Stimulated activated CD4-positive, alpha-beta T cell treated with anti-CD3 and anti-CD28 coated beads, Interleukin-12 subunit alpha, Interleukin-12 subunit beta, amount 100 ng/mL, for 48 hours (primary cell): ENCODE data around the gene SORBS1.

Experiments used
- DNase-seq, 3 donors: peaks; one replicate each; pipeline ENCODE4 v3.0.0-alpha.2; 2020; ENCODE audit warnings: low read depth in 2 of 3, low spot score in 1 of 3

Gene SORBS1

GRCh38 chr10:95566136-95566535 is 5.0 kb upstream of the SORBS1 start:
- DNase-seq, result no peak

DNA sequence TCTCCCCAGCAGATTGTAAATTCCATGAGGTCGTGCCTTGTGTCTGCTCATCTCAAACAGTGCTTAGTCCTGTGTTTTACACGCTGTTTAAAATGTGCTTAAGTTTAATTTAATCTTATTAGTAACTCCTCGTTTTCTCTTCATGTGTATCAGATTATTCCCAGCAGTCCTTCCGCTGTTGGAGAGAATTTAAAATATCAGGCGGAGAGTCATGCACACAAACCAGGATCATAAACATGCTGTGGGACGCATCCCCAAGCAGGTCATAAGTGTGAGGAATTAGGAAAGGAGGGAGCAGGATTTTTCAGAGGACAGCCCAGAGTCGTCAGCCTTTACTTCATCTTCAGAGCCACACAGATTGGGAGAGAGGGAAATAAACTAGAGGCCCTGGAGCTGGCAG is 4.2 kb upstream of the SORBS1 start:
- no peak for DNase-seq

DNA sequence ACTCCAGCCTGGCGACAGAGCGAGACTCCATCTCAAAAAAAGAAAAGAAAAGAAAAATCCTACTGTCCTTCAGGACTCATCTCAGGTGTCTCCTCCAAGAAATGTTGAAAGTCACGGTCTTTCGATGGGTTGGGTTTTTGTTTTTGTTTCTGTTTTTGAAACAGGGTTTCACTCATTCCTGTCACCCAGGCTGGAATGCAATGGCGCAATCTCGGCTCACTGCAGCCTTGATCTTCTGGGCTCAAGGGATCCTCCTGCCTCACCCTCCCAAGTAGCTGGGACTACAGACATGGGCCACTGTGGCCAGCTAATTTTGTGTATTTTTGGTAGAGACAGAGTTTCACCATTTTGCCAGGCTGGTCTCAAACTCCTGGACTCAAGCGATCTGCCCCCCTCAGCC is 3.1 kb upstream of the SORBS1 start:
- DNase-seq, result no peak

- DNase-seq, result no peak
These were observed 1.3 kb upstream of the SORBS1 start for GRCh38 chr10:95562341-95562965.

GRCh38 chr10:95561864-95562177 is 650 bp upstream of the SORBS1 start:
- no peak for DNase-seq

- peak in 1 of 3 donors; percentile 6 for DNase-seq
These were observed 644 bp downstream of the SORBS1 start for GRCh38 chr10:95560278-95561176.

DNA sequence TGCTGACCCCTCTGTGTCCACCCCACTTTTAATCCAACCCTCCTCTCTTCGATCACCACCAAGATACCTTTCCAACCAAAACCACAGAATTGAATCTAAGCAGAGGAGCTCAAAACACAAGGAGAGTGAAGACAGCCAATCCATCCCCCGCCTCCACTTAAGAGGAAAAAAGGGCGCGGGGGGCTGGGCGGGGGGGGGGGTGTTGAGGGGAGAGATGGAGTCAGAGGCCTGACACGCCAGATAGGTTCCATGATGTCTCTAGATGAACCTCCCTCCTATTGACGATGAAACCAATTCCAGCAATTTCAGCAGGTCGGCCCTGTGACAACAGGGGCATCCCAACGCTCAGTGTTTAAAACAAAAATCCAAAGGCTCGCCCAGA is 1.3 kb downstream of the SORBS1 start:
- no peak for DNase-seq

- no peak for DNase-seq
These were observed 1.7 kb downstream of the SORBS1 start for GRCh38 chr10:95559471-95559870.

DNA sequence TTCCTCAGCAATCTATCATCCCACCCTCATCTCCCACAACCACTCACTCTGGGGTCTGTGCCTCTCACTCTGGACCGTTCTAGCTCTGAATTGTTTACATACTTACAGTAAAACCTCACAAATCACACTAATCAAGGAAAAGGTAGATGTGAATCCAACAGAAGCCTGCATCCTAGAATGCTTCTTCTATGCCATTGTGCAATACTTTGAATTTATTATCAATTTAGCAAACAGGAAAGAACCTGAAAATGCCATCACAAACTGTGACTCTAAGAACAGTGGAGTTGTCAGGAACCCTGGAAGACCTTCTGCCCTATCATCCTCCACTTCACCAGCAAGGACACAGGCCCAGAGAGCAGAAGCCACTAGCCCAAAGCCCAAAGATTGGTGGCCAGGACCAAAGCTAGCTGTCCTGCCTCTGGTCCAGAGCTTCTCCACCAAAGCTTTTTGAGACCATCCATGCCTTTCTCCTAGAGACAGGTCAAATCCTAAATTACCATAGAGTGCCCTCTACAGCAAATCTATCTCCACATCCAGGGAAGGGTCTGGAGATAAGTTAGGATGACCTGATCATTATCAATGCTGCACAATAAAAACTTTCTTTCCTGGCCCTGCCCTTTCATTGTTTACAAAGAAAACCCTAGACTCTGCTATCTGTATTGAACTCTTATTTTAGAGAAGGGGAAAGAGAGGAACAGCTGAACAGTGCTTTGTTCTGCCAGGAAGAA is 2.4 kb downstream of the SORBS1 start:
- no peak for DNase-seq

DNA sequence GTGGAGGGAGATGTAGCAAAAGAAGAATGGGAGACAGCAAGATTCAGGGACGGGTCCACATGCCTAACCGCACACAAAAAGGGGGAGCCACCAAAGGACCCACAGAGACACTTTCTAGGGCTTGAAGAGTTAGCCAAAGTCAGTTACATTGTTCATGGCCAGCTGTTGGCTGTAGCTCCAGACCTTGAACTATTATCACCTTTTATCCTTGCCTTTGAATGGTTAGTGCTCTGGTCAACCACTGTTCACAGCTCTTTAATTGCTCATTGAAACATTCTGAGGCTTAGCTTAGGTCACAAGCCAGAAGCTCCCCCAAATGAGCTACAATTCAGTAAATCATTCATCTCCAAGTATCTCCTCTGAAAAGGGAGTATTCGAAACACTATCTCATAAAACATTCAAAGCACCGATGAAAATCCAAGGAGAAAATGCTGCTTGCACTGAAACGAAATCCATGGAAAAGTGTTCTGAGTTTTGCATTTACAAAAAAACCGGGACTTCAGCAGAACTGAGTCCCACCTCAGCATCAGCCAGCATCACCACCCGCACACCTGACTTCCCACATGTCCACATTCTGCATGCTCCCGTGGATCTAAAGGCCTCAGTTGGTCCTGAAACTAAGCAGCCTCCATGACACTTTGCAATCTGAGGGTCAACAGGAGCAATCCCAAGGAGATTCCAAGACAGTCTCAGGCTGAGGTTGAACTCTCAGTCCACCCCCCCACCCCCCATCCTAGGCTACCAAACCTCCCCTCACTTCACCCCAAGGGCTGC is 4.0 kb downstream of the SORBS1 start:
- DNase-seq, result no peak

- no peak for DNase-seq
These were observed 7.5 kb downstream of the SORBS1 start for GRCh38 chr10:95553674-95554073.

- no peak for DNase-seq
These were observed 8.4 kb downstream of the SORBS1 start for GRCh38 chr10:95552679-95553342.

DNA sequence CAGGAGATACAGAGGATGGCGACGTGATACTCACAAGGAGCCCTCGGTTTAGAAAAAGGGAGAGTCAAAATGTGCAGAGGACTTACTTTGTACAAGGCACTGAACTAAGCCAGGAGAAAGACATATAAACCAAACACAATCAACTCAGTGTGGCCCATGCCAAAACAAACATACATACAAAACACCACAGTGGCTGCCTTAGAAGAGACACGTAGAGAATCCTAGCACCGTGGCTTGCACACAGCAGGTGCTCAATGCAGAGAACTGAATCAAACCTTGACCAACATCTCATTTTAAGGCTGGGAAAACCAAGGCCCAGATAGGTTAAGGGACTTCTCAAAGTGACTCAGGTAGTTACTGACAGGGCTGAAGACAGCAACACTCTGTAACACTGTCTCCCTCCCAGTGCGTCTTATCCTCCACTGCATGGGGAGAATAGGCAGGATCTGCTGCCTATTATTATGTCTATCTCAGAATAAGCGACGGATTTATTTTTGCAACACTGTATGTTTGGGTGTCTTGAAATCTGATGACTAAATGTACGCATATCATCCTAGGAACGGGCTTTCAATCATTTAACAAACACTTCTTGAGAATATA is 11.0 kb downstream of the SORBS1 start:
- no peak for DNase-seq

DNA sequence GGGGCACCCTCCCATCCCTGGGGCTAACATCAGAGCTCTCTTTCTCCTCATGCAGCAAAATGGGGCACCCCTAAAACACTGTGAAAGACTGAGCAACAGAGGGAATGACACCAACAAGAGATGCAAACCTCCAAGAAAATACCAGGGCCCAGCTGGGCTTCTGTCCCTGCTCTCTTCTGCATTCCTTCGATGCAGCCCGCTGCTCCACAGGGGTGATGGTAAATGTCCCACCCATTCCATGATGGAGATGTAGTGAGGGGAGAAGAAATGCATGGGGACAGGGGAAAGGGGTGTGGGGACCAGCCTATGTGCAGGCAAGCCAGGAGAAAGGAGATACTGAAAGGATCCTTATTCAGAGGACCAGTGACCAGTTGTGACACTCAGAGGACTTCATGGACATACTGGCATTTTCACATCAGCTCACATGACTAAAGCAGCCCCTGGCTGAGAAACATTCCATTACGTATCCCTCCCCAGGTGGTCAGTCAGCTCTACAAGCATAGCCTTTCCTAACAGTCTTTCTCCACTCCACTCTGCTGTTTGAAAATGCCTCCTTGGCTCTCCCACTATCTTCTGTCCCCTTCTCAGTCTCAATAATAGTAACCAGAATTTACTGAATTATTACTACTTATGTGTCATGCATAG is 13.3 kb downstream of the SORBS1 start:
- no peak for DNase-seq

DNA sequence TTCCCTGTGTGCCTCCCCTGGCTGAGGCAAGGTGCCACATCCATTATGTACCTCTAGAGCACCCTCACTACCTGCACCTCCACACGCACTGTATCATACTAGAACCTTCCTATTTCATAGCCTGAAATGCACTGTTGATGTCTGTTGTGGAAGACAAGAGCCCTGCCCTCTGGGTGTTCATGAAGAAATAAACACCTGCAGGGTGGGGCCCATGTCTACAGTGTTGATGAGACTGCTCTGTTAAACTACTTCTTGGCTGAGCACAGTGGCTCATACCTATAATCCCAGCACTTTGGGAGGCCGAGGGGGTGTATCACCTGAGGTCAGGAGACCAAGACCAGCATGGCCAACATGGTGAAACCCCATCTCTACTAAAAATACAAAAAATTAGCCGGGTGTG is 14.0 kb downstream of the SORBS1 start:
- DNase-seq, result no peak

GRCh38 chr10:95545981-95546380 is 15.2 kb downstream of the SORBS1 start:
- no peak for DNase-seq

GRCh38 chr10:95544783-95545500 is 16.2 kb downstream of the SORBS1 start:
- no peak for DNase-seq

- no peak for DNase-seq
These were observed 17.7 kb downstream of the SORBS1 start for GRCh38 chr10:95543459-95543858.

DNA sequence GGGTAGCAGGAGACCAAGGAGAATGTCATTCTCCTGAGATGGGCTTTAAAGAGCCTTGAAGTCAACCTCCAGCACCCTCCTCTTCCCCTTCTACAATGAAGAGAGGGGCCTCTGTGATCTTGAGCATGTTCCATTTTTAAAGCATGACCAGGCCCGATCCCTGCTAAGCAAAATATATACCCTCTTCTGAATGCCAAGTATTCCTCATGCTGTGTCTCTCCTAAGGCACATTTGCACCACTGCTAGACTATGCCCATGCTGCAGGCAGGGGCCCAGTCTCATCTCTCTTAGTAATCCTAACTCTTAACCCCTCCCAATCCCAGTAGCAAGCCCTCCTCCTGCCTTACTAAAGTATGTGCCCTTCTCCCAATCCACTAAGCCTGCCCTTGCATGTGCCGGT is 18.4 kb downstream of the SORBS1 start:
- no peak for DNase-seq
